NCI-H345 (cell line): Measurements from ENCODE around the gene ITM2B.
A peak's percentile ranks its signal among the peaks of the same experiment; 100 is the strongest.
"Not testable (repeated sequence)": the region's sequence is repeated elsewhere in the genome, so short reads cannot be mapped to it uniquely, and the experiment has no call there.

ENCODE experiments used
- DNase-seq: peaks from one replicate; lab custom pipeline; 2025; lab: John Stamatoyannopoulos, UW

ITM2B gene

GRCh38 chr13:48233046-48233888 is at the start of gene ITM2B:
Gene ITM2B, plus strand, starts transcription at chr13:48233206. Its CDS starts 155 bp downstream, at chr13:48233361.
- peak; percentile 64 for DNase-seq

- DNase-seq, result no peak
Observed at GRCh38 chr13:48184260-48184659, 48.7 kb upstream of the ITM2B start.

DNA sequence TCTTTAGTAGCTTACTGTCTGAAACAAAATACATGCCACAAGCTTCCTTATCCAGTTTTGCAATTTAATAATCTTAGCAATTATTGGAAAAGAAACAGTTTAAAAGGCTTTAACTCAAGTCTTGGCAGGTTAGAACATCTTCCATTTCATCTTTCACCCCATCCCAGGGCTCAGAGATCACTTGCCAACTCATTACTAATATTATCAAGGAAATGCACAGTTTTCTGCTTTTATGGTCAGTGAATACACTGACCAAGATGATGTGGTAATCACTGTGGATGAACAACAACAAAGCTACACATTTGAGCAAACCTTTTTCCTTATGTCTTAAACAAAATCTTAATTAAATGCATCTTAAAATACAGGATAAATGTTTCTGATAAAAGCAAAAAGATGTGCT is 48.0 kb upstream of the ITM2B start:
- no peak for DNase-seq

DNA sequence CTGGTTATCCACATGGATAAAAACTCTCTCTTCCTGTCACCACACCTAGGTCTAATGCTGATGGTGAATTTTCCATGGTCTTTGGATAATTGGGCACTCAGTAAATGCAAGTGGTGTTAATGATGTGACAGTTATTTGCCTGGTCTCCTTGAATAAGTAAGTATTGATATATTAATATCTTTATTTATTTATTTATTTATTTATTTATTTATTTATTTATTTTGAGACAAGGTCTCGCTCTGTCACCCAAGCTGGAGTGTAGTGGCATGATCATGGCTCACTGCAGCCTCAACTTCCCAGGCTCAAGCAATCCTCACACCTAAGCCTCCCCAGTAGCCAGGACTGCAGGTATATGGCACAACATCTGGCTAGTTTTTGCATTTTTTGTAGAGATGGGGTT is 46.3 kb upstream of the ITM2B start:
- DNase-seq, result no peak

DNA sequence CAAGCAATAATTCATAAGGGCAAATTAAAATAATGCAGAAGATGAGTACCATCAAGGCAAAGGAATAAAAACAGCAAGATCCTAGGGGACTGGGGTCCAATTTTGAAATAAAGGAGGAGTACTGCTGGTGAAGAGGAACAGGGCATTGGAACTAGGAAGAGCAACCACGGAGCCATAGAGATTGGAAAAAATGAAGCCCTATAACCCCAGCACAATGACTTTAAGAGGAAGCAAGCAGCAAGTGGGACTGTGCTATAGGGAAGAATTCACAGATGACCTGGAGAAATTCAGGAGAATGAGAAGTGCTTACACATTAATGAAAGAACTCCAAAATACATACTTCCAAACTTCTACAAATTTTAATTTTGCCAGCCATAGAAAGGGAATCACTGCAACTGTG is 44.9 kb upstream of the ITM2B start:
- no peak for DNase-seq

DNA sequence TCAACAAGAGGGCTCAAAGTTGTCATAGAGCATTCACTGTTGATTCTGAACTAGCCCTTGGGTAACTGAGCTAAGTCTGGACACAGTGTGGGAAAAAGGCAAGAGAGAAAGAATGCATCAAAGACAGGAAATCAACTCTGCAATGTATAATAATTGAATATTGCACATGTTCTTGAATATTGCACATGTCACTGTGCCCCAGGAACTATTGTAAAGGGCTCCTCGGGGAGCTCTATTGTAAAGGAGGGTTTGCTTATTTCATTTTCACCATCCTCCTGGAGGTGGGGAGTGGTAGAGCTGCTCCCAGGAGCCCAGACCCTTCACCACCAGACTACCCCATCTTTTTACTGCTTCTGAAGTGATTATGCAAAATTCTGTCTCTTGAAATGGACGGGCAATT is 44.4 kb upstream of the ITM2B start:
- no peak for DNase-seq

- DNase-seq, result no peak
Observed at GRCh38 chr13:48189171-48189570, 43.8 kb upstream of the ITM2B start.

DNA sequence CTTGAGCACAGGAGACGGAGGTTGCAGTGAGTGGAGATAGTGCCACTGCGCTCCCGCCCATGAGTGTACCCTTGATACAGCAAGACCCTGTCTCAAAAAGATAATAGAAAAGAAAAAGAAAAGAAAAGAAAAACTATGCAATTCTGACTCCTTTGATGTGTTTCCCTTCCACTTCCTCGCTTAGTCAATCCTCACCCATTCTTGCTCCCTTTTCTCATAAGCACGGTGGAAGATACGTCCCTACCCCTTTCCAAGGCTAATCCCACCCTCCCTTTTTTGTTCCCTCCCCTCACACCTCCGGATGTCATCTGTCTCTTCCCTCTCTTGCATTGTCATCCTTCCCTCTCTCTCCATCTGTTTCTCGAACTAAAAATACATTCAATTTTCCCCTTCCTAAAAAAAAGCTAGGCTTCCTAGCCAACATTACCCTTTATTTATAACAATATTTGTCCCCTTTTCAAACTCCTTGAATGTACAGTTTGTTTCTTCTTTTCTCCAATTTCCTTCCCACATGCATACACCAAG is 40.5 kb upstream of the ITM2B start:
- DNase-seq, result no peak

- no peak for DNase-seq
Observed at GRCh38 chr13:48194379-48194754, 38.6 kb upstream of the ITM2B start.

DNA sequence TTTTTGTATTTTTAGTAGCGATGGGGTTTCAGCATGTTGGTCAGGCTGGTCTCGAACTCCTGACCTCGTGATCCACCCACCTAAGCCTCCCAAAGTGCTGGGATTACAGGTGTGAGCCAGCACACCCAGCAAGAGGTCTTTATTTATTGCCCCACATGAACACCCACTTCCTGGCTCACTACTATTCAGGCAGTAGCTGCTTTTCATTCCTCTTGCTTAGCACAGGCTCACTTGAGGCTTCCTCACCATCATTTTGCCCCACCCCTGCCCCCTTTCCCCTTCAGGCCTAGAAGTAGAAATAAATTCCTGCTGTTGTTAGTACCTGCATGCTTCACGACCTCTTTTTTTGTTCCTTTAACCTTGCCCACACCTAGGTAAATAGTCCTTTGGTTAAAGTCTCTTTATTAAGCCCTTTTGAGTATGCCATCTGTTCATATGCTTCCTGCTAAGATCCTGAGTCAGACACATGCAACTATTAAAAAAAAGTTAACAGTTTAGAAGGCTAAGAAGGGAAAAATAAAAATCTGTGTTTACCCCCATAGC is 33.5 kb upstream of the ITM2B start:
- DNase-seq, result no peak

- DNase-seq, result no peak
Observed at GRCh38 chr13:48201044-48201443, 32.0 kb upstream of the ITM2B start.

DNA sequence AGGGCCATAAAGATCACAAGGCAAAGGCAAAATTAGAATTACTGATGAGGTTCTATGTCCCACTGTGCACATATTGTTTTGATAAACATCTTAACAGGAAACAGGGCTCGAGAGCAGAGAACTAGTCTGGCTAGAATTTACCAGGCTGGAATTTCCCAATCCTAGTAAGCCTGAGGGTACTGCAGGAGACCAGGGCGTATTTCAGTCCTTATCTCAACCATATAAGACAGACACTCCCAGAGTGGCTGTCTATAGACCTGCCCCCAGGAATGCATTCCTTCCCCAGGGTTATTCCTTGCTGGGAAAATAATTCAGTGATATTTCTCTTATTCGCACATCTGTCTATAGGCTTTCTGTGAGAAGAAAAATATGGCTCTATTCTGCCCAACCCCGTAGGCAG is 25.8 kb upstream of the ITM2B start:
- DNase-seq, result not testable (repeated sequence)

GRCh38 chr13:48210178-48210577 is 22.8 kb upstream of the ITM2B start:
- DNase-seq, result no peak

DNA sequence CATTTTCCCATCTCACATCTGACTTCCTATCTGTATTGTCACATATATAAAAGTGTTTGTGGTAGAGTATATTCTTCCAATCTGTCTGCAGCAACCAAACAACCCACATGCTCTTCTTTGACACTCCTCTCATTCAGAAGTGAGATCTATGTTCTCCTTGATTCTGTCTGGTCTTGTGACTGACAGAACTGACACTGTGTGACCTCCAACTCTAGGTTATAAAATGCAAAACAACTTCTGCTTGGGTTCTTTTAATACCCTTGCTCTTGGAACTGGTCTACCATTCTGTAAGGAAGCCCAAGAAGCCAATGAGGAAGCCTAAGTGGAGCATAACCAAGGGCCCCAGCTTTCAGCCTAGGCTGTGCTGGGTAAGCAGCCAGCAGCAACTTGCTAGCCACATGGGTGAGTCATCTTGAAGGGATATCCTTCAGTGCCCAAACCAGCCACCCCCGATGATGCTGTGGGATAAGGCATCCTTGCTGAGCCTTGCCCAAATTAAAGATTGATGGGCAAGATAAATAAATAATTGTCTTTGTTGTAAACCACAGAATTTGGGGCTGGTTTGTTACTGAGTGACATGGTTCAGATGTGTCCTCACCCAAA is 18.4 kb upstream of the ITM2B start:
- no peak for DNase-seq

DNA sequence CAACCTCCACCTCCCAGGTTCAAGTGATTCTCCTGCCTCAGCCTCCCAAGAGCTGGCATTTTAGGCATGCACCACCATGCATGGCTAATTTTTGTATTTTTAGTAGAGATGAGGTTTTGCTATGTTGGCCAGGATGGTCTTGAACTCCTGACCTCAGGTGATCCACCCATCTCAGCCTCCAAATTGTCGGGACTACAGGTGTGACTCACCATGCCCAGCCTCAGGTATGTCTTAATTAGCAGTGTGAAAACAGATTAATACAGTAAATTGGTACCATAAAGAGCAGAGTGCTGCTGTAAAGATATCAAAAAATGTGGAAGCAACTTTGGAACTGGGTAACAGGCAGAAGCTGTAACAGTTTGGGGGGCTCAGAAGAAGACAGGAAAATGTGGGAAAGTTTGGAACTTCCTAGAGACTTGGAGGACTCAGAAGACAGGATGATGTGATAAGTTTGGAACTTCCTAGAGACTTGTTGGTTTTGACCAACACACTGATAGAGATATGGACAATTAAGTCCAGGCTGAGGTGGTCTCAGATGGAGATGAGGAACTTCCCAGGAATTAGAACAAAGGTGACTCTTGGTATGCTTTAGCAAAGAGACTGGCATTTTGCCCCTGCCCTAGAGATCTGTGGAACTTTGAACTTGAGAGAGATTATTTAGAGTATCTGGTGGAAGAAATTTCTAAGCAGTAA is 17.3 kb upstream of the ITM2B start:
- not testable (repeated sequence) for DNase-seq

DNA sequence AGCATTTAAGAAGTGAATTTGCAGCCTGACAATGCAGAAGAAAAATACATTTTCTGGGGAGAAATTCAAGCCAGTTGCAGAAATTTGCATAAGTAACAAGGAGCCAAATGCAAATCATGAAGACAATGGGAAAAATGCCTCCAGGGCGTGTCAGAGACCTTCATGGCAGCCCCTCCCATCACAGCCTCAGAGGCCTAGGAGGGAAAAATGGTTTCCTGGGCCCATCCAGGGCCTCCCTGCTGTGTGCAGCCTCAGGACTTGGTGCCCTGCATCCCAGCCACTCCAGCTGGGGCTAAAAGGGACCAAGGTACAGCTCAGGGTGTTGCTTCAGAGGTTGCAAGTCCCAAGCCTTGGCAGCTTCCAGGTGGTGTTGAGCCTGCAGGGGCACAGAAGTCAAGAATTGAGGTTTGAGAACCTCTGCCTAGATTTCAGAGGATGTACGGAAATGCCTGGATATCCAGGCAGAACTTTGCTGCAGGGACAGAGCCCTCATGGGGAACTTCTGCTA is 16.7 kb upstream of the ITM2B start:
- DNase-seq, result no peak

- no peak for DNase-seq
Observed at GRCh38 chr13:48220592-48220980, 12.4 kb upstream of the ITM2B start.

- no peak for DNase-seq
Observed at GRCh38 chr13:48220981-48221685, 11.9 kb upstream of the ITM2B start.

DNA sequence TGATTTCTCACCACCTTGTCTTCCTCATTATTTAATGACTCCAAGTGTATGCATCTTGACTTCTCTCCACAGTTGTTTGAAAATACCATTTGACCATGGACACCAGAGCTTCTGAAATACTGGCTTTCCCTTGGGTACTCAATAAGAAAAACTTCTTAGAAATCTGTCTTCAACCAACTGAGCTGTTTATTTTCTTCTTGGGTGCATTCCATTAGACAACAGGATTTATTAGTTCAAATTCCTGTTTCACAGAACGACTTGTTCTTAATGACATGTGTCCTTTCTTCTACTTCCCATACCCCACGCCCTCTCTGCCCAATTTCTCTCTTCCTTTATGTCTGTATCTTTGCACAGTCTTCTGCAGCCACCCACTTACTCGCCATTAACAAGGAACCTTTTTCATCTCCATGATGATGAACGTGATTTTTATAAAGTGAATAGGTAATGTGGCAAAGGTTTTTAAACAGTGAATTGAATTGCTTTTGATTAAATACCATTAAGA is 11.3 kb upstream of the ITM2B start:
- DNase-seq, result no peak

DNA sequence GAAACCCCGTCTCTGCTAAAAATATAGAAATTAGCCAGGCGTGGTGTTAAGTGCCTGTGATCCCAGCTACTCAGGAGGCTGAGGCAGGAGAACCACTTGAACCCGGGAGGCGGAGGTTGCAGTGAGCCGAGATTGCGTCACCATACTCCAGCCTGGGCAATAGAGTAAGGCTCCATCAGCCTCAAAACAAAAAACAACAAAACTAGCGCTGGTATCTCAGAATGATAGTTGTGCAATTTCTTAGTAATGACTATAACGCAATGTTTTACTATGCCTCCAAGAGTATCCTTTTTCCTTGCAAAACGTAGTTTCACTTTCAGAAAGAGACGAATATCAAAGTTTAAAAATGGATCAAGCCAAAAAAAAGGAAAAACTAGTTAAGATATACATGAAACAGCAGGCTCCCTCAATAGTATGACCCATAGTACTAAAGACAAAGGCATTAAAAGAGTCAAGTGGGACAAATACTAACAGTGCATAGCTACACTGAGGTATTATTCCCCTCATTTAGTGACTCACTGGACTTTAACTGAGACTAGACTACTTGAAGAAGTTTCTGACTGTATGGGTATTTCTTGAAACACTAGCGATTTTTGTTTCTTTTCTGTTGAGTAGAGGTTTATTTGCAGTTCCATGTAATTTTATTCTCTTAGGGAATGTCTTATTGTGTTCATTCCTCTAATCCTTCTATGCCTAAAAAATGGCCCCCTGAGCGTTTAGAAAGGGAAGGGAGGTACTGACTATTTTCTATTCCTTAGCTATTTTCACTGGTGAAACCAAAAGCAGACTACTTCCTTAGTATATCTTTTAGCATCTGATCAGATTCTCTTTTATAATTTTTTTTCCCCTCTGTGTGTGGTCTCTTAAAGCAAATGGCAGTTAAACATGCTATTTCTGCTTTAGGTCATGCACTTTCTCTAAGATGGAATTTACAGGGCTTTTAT is 10.4 kb upstream of the ITM2B start:
- DNase-seq, result no peak
